Upper lobe of right lung (tissue), 1 donor: ENCODE results near the gene MESD. TPM values are rescaled to one million over a fixed set of nuclear protein-coding genes. Genes with fewer than 3 reads are reported as not detected.

Experiments
- ATAC-seq: fragments of 200-7000 bp; cut with Tn5 transposase; one replicate; pipeline ENCODE4 v1.9.1; 2020; ENCODE audit warnings: mild to moderate bottlenecking, moderate library complexity
- DNase-seq: peaks from one replicate; pipeline ENCODE4 v3.0.0-alpha.2; 2020
- H3K27ac ChIP-seq: fragments of 200-600 bp; one replicate; pipeline ENCODE4 v1.8.0; 2022
- H3K27me3 ChIP-seq: fragments of 200-600 bp; one replicate; pipeline ENCODE4 v1.8.0; 2022; ENCODE audit warnings: mild to moderate bottlenecking
- H3K36me3 ChIP-seq: fragments of 200-600 bp; one replicate; pipeline ENCODE4 v1.8.0; 2022
- H3K4me1 ChIP-seq: fragments of 200-600 bp; one replicate; pipeline ENCODE4 v1.8.0; 2022
- H3K4me3 ChIP-seq: fragments of 200-600 bp; one replicate; pipeline ENCODE4 v1.8.0; 2022; ENCODE audit warnings: mild to moderate bottlenecking
- H3K9me3 ChIP-seq: fragments of 200-600 bp; one replicate; pipeline ENCODE4 v1.8.0; 2022
- CTCF ChIP-seq: fragments of 200-600 bp; IDR thresholded peaks from one replicate; pipeline ENCODE4 v1.8.0; 2022; ENCODE audit warnings: antibody characterized with exemption
- intact Hi-C: fragments of 100-400 bp; cut with DNase I; formaldehyde crosslinking; loops from one replicate; pipeline ENCODE4 v1.11.0; 2022
- long read RNA-seq: library from polyadenylated mRNA; unstranded; transcript quantifications from one replicate; pipeline ENCODE4 v2.0.0, GENCODE V29; 2021
- total RNA-seq: library from RNA; stranded (reverse); fragmentation: NEBNext Ultra II Directional; extraction: Animal tissue kit (Norgen Biotek cat#: 25700); gene quantifications from one replicate; pipeline ENCODE4 v1.2.1, GENCODE V29; 2021
- donor health status: DM: no; HTN: yes; CAD: no; lungs with severe emphysema.

The MESD gene
- 26.7 TPM for total RNA-seq
- long read RNA-seq, full-length matches to known transcripts, result 92 of 112 reads
- long read RNA-seq, partial matches to known transcripts, result 1 of 112 reads
- long read RNA-seq, other reads (novel, unspliced or antisense), result 19 of 112 reads

GRCh38 chr15:80989518-80990478 is at the start of gene MESD:
MESD (minus strand) TSS chr15:80989819; CDS start chr15:80989791, 28 bp downstream.
- peak within 1 kb of the TSS; percentile 95 for H3K27ac ChIP-seq
- H3K4me1 ChIP-seq, result peaks cover 47% of the 10 kb centered on the region
- ATAC-seq, result peak; percentile 99
- intact Hi-C loops, result loop anchor here (10.0 kb wide), 1 partner anchor 275 kb away; no protein-coding TSS in a partner anchor
- no peaks in the 10 kb centered on the region for H3K27me3 ChIP-seq
- no peaks in the 10 kb centered on the region for H3K9me3 ChIP-seq
- H3K36me3 ChIP-seq, result no peaks in the 10 kb centered on the region
- peak; percentile 99 for DNase-seq
- TF ChIP-seq CTCF, result no peak
- peak within 1 kb of the TSS; percentile 93 for H3K4me3 ChIP-seq

- Histone ChIP-seq H3K9me3 (no peaks in the 10 kb centered on the region), H3K4me3 (no peak overlapping the region), H3K36me3 (no peaks in the 10 kb centered on the region), H3K4me1 (peaks cover 17% of the 10 kb centered on the region), H3K27me3 (no peaks in the 10 kb centered on the region), H3K27ac (peak overlapping the region; percentile 25)
- intact Hi-C loops, result no loop called here
- ATAC-seq, result peak; percentile 90
- no peak for DNase-seq
- no peak for TF ChIP-seq CTCF
Measured at GRCh38 chr15:81038975-81039607, 49.5 kb upstream of the MESD start.

GRCh38 chr15:81037952-81038743 is 48.5 kb upstream of the MESD start:
- H3K27me3 ChIP-seq, result no peaks in the 10 kb centered on the region
- H3K36me3 ChIP-seq, result no peaks in the 10 kb centered on the region
- DNase-seq (no peak), ATAC-seq (no peak)
- H3K4me3 ChIP-seq, result no peak overlapping the region
- intact Hi-C loops, result no loop called here
- peak overlapping the region; percentile 25 for H3K27ac ChIP-seq
- no peaks in the 10 kb centered on the region for H3K9me3 ChIP-seq
- H3K4me1 ChIP-seq, result peaks cover 17% of the 10 kb centered on the region
- no peak for TF ChIP-seq CTCF

GRCh38 chr15:81033508-81033907 is 43.9 kb upstream of the MESD start:
- intact Hi-C loops, result no loop called here

More at GRCh38 chr15:81033508-81033907, 43.9 kb upstream of the MESD start:
- Histone ChIP-seq H3K36me3 (no peaks in the 10 kb centered on the region), H3K27ac (no peak overlapping the region), H3K4me1 (peaks cover 13% of the 10 kb centered on the region), H3K9me3 (no peaks in the 10 kb centered on the region), H3K4me3 (no peak overlapping the region), H3K27me3 (no peaks in the 10 kb centered on the region)
- DNase-seq (no peak), ATAC-seq (no peak)
- no peak for TF ChIP-seq CTCF
